ENCODE data around the gene SNX5. TPM values are rescaled to one million over a fixed set of nuclear protein-coding genes. Genes with fewer than 3 reads are reported as not detected.

SNX5 gene
- total and polyA plus RNA-seq, 2 of the 13 experiments (the other 11 are each of a cell fraction or from before 2014, with no cell fraction given): 664 to 1,040 TPM

GRCh38 chr20:17965042-17965697 is 3.4 kb downstream of the SNX5 start (continued):
- TF ChIP-seq ZNF710 (CRISPR knock-in tag; IDR thresholded peaks at IDR 0.05; ENCODE audit: borderline replicate concordance): no peak
- TF ChIP-seq ISX (CRISPR knock-in tag; conservative IDR thresholded peaks at IDR 0.05): no peak
- TF ChIP-seq ZNF329 (CRISPR knock-in tag; IDR thresholded peaks at IDR 0.05; ENCODE audit: low read depth): no peak
- TF ChIP-seq ZNF687 (CRISPR knock-in tag; IDR thresholded peaks at IDR 0.05): peak; percentile 56
- TF ChIP-seq ZNF362 (CRISPR knock-in tag; IDR thresholded peaks at IDR 0.05; ENCODE audit: borderline replicate concordance): peak; percentile 71; the same call in 1 of the 2 replicates
- TF ChIP-seq ZBTB43 (CRISPR knock-in tag; conservative IDR thresholded peaks at IDR 0.05): peak; percentile 57; the same call in 1 of the 2 replicates
- TF ChIP-seq KMT2A (CRISPR knock-in tag; IDR thresholded peaks at IDR 0.05): peak; percentile 54
- TF ChIP-seq HOXD1 (CRISPR knock-in tag; IDR thresholded peaks at IDR 0.05): no peak
- TF ChIP-seq MLLT10 (CRISPR knock-in tag; IDR thresholded peaks at IDR 0.05): peak; percentile 92; the same call in 1 of the 2 replicates
- no peak; the same call in 1 of the 2 replicates for TF ChIP-seq ZGPAT (CRISPR knock-in tag; IDR thresholded peaks at IDR 0.05)
- TF ChIP-seq ATF7 (IDR thresholded peaks at IDR 0.05): no peak
- no peak for TF ChIP-seq ATF7 (CRISPR knock-in tag; IDR thresholded peaks at IDR 0.05)
- TF ChIP-seq KDM5B (CRISPR knock-in tag; IDR thresholded peaks at IDR 0.05; ENCODE audit: borderline replicate concordance): no peak
- no peak; the same call in 1 of the 2 replicates for TF ChIP-seq MED13 (CRISPR knock-in tag; IDR thresholded peaks at IDR 0.05)
- TF ChIP-seq PHF5A (CRISPR knock-in tag; IDR thresholded peaks at IDR 0.05; ENCODE audit: low read depth, unreplicated experiment): no peak
- no peak for TF ChIP-seq ZNF616 (CRISPR knock-in tag; IDR thresholded peaks at IDR 0.05; ENCODE audit: low read depth)
- no peak for TF ChIP-seq HIVEP1 (CRISPR knock-in tag; IDR thresholded peaks at IDR 0.05)
- peak; percentile 46; the same call in 1 of the 2 replicates for TF ChIP-seq ZNF766 (CRISPR knock-in tag; IDR thresholded peaks at IDR 0.05; ENCODE audit: borderline replicate concordance)
- no peak for TF ChIP-seq ZNF672 (CRISPR knock-in tag; IDR thresholded peaks at IDR 0.05)
- TF ChIP-seq SNAI1 (CRISPR knock-in tag; IDR thresholded peaks at IDR 0.05; ENCODE audit: borderline replicate concordance): no peak
